ENCODE data around the gene NDRG4. TPM values are rescaled to one million over a fixed set of nuclear protein-coding genes. Genes with fewer than 3 reads are reported as not detected.
"Not testable (repeated sequence)": the region's sequence is repeated elsewhere in the genome, so short reads cannot be mapped to it uniquely, and the experiment has no call there.

The NDRG4 gene
- total RNA-seq, 1 experiment from 2014 or later = not detected

DNA sequence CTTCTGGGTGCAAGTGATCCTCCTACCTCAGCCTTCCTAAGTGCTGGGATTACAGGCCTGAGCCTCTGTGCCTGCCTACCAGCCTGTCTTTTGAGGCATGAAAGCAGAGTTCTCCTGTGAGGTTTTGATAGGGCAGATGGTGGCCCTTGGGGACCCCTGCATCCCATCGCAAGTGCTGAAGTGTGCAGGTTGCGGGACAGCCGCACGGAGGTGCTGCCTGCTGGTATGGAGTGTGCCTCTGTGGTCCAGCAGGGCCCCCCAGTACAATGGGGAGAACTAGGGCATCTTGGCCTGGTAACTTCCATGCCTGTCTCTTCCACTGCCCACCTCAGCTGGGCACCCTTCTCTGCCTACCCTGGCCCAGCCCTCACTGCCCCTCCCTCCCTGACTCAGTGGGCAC lies 9.9 kb upstream of the NDRG4 start:
- intact Hi-C loops (cut with micrococcal nuclease) = no loop called here
- BruUV-seq (replicated peaks) = no TSS peak
- TF ChIP-seq, protein P1, sequence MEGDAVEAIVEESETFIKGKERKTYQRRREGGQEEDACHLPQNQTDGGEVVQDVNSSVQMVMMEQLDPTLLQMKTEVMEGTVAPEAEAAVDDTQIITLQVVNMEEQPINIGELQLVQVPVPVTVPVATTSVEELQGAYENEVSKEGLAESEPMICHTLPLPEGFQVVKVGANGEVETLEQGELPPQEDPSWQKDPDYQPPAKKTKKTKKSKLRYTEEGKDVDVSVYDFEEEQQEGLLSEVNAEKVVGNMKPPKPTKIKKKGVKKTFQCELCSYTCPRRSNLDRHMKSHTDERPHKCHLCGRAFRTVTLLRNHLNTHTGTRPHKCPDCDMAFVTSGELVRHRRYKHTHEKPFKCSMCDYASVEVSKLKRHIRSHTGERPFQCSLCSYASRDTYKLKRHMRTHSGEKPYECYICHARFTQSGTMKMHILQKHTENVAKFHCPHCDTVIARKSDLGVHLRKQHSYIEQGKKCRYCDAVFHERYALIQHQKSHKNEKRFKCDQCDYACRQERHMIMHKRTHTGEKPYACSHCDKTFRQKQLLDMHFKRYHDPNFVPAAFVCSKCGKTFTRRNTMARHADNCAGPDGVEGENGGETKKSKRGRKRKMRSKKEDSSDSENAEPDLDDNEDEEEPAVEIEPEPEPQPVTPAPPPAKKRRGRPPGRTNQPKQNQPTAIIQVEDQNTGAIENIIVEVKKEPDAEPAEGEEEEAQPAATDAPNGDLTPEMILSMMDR (IDR thresholded peaks at IDR 0.05; ENCODE audit: unreplicated experiment) = no peak
- ChIA-PET POLR2A (interaction anchor here (1.3 kb wide), 1 partner anchor 153 kb away, joined by 3 read pairs; no protein-coding TSS in a partner anchor), CTCF (interaction anchor here (6.6 to 7.4 kb wide), 2 partner anchors 153 kb away, joined by 72 to 170 read pairs; no protein-coding TSS in a partner anchor)
- Mint-ChIP-seq H3K4me3 (ENCODE audit: unreplicated experiment) (no peak overlapping the region), H3K27me3 (ENCODE audit: insufficient read depth, unreplicated experiment) (no peaks in the 10 kb centered on the region), H3K27ac (ENCODE audit: low read depth, unreplicated experiment) (no peak overlapping the region), H3K4me1 (ENCODE audit: insufficient read depth, unreplicated experiment) (no peaks in the 10 kb centered on the region), H3K36me3 (ENCODE audit: insufficient read depth, unreplicated experiment) (no peaks in the 10 kb centered on the region), H3K9me3 (ENCODE audit: unreplicated experiment) (no peaks in the 10 kb centered on the region)
- DNase-seq (ENCODE audit: unreplicated experiment) = no peak

DNA sequence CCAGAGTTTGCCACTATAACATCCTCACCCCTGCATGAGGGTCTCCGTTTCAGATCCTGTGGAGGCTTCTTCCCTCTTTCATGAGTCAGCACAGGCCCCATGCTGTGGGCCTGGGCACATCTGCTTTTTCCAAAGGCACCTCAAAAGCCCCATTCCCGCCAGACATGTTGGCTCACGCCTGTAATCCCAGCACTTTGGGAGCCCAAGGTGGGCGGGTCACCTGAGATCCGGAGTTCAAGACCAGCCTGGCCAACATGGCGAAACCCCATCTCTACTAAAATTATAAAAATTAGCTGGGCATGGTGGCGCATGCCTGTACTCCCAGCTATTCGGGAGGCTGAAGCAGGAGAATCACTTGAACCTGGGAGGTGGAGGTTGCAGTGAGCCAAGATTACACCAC lies 9.4 kb upstream of the NDRG4 start:
- DNase-seq (ENCODE audit: unreplicated experiment); H3K27ac Mint-ChIP-seq (ENCODE audit: low read depth, unreplicated experiment); BruUV-seq (replicated peaks); H3K27me3 Mint-ChIP-seq (ENCODE audit: insufficient read depth, unreplicated experiment); intact Hi-C loops (cut with micrococcal nuclease); H3K36me3 Mint-ChIP-seq (ENCODE audit: insufficient read depth, unreplicated experiment); H3K4me3 Mint-ChIP-seq (ENCODE audit: unreplicated experiment); POLR2A ChIA-PET; H3K9me3 Mint-ChIP-seq (ENCODE audit: unreplicated experiment); H3K4me1 Mint-ChIP-seq (ENCODE audit: insufficient read depth, unreplicated experiment): not testable (repeated sequence)
- CTCF ChIA-PET = interaction anchor here (0.9 to 6.6 kb wide), 4 partner anchors 116 to 154 kb away, joined by 3 to 72 read pairs (median 3); no protein-coding TSS in a partner anchor

DNA sequence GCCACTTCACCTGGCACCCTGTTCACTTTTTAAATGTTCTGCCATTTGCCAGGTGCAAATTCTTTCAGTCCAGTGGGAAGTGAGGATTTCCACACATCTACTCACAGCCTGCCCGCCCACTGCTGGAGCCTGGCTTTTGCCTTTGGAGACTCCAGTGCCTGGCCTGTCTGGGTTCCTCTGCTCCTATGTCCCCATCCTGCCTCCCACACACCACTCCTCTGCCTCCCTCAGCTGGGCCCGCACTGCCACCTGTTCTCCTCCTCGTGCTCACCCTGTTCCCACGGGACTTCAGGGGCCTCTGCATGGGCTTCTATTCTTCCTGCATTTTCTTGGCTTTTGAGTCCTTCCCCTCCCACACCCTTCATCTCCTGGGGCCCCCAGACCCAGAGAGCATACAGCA lies 7.9 kb upstream of the NDRG4 start:
- Mint-ChIP-seq H3K4me1 (ENCODE audit: insufficient read depth, unreplicated experiment) (no peaks in the 10 kb centered on the region), H3K36me3 (ENCODE audit: insufficient read depth, unreplicated experiment) (no peaks in the 10 kb centered on the region)

DNA sequence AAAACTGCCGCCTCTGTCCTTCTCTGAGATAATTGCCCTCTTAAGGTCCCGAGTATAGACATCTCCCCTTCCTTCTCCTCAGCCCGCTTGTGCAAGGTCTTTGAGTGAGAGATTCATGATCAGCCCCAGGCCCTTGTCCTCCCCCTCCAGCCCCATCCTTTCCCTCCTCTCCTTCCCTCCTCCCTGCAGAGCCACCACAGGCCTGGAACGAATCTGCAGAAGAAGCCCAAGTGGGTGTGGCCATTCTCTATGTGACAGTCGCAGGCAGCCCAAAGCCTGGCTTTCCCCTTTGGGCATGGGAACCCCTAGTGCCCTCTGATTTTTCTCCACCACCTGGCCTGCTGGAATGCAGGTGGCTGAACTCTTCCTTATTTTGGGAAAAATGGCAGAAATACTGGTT lies 7.2 kb upstream of the NDRG4 start:
- intact Hi-C loops (cut with micrococcal nuclease) = no loop called here
- H3K4me3 Mint-ChIP-seq (ENCODE audit: unreplicated experiment) = no peak overlapping the region
- ChIA-PET POLR2A (interaction anchor here (0.6 kb wide), 1 partner anchor 87 kb away, joined by 3 read pairs; no protein-coding TSS in a partner anchor), CTCF (interaction anchor here (0.9 to 6.6 kb wide), 4 partner anchors 12 to 156 kb away, joined by 3 to 72 read pairs (median 4); no protein-coding TSS in a partner anchor)
- peaks cover 2% of the 10 kb centered on the region for H3K36me3 Mint-ChIP-seq (ENCODE audit: insufficient read depth, unreplicated experiment)
- H3K9me3 Mint-ChIP-seq (ENCODE audit: unreplicated experiment) = no peaks in the 10 kb centered on the region
- no TSS peak for BruUV-seq (replicated peaks)
- DNase-seq (ENCODE audit: unreplicated experiment) = no peak
- H3K4me1 Mint-ChIP-seq (ENCODE audit: insufficient read depth, unreplicated experiment) = no peaks in the 10 kb centered on the region
- TF ChIP-seq, protein P1 (IDR thresholded peaks at IDR 0.05; ENCODE audit: unreplicated experiment) = no peak
- H3K27me3 Mint-ChIP-seq (ENCODE audit: insufficient read depth, unreplicated experiment) = no peaks in the 10 kb centered on the region
- no peak overlapping the region for H3K27ac Mint-ChIP-seq (ENCODE audit: low read depth, unreplicated experiment)

More for the DNA sequence above, 7.9 kb upstream of the NDRG4 start:
- intact Hi-C loops (cut with micrococcal nuclease) = no loop called here
- no peak for DNase-seq (ENCODE audit: unreplicated experiment)
- H3K9me3 Mint-ChIP-seq (ENCODE audit: unreplicated experiment) = no peaks in the 10 kb centered on the region
- TF ChIP-seq, protein P1 (IDR thresholded peaks at IDR 0.05; ENCODE audit: unreplicated experiment) = no peak
- CTCF ChIA-PET = interaction anchor here (0.8 to 6.6 kb wide), 2 partner anchors 25 to 155 kb away, joined by 4 to 72 read pairs; no protein-coding TSS in a partner anchor
- H3K4me3 Mint-ChIP-seq (ENCODE audit: unreplicated experiment) = no peak overlapping the region
- no peak overlapping the region for H3K27ac Mint-ChIP-seq (ENCODE audit: low read depth, unreplicated experiment)
- POLR2A ChIA-PET = interaction anchor here (0.6 kb wide), 1 partner anchor 86 kb away, joined by 3 read pairs; no protein-coding TSS in a partner anchor
- BruUV-seq (replicated peaks) = no TSS peak
- no peaks in the 10 kb centered on the region for H3K27me3 Mint-ChIP-seq (ENCODE audit: insufficient read depth, unreplicated experiment)

Data from MCF 10A (cell line).